Measurements from ENCODE around the gene RNU6-1.

DNA sequence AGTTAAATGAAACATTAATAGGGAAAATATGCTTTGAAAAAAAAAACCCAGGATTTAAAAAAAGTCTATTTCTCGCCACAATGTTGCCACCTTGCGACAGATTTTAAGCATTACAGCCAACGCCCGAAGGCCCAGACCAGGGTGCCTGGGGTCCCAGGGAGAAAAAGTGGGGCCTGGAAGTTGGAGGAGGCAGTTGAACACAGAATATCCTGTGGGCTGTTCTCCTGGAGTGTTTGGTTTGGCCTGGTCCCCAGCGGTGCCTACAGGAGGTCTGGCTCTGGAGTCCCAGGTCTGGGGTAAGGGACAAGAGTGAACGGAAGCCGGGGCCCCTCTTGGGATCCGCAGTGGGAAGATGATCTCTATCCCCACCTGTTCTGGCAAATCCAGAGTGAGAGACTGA is 3.4 kb downstream of the RNU6-1 start:
- TF ChIP-seq EZH2 (IDR thresholded peaks at IDR 0.05; ENCODE audit: borderline replicate concordance, low read depth, low read length, severe bottlenecking): no peak
- no peak for TF ChIP-seq POLR2A (IDR thresholded peaks at IDR 0.05; ENCODE audit: low read depth, low read length)
- TF ChIP-seq CTCF (IDR thresholded peaks at IDR 0.05; ENCODE audit: extremely low read depth in 1 of 2, insufficient read depth in 1 of 2, low read depth in 1 of 2, low read length in 2 of 2): peak; percentile 65 to 73
- no peak for TF ChIP-seq GATA2 (IDR thresholded peaks at IDR 0.05; ENCODE audit: insufficient read depth, insufficient read length, low read depth, low read length)
- no peak for TF ChIP-seq MAX (IDR thresholded peaks at IDR 0.05; ENCODE audit: insufficient read depth, insufficient read length)

Data from endothelial cell of umbilical vein (primary cell).